ENCODE measurements around the gene FAM168B. TPM values are rescaled to one million over a fixed set of nuclear protein-coding genes. Genes with fewer than 3 reads are reported as not detected.

FAM168B gene
- total RNA-seq, result 31.4 TPM
- 24.2 TPM for polyA plus RNA-seq
- long read RNA-seq, donor 1, result 0 reads
- long read RNA-seq, donor 2, full-length matches to known transcripts, result 34 of 44 reads
- long read RNA-seq, donor 2, partial matches to known transcripts, result 10 of 44 reads
- long read RNA-seq, donor 2, other reads (novel, unspliced or antisense), result 0 of 44 reads
- long read RNA-seq, donor 3, full-length matches to known transcripts, result 10 of 24 reads
- long read RNA-seq, donor 3, partial matches to known transcripts, result 14 of 24 reads
- long read RNA-seq, donor 3, other reads (novel, unspliced or antisense), result 0 of 24 reads
- long read RNA-seq, donor 4, full-length matches to known transcripts, result 5 of 16 reads
- long read RNA-seq, donor 4, partial matches to known transcripts, result 11 of 16 reads
- long read RNA-seq, donor 4, other reads (novel, unspliced or antisense), result 0 of 16 reads
- long read RNA-seq, donor 5, partial matches to known transcripts, result 32 of 36 reads
- long read RNA-seq, donor 5, other reads (novel, unspliced or antisense), result 0 of 36 reads
- long read RNA-seq, donor 6, transcript FAM168B-201 (7 exons, 944 nt), result major isoform, 13 of 13 reads
- long read RNA-seq, donor 6, partial matches to known transcripts, result 0 of 13 reads
- long read RNA-seq, donor 6, other reads (novel, unspliced or antisense), result 0 of 13 reads
- long read RNA-seq, donor 7, full-length matches to known transcripts, result 3 of 11 reads
- long read RNA-seq, donor 7, partial matches to known transcripts, result 8 of 11 reads
- long read RNA-seq, donor 7, other reads (novel, unspliced or antisense), result 0 of 11 reads
- long read RNA-seq, donor 8, full-length matches to known transcripts, result 10 of 16 reads
- long read RNA-seq, donor 8, partial matches to known transcripts, result 6 of 16 reads
- long read RNA-seq, donor 8, other reads (novel, unspliced or antisense), result 0 of 16 reads
- long read RNA-seq, donor 9, partial matches to known transcripts, result 0 of 3 reads
- long read RNA-seq, donor 9, other reads (novel, unspliced or antisense), result 0 of 3 reads
- long read RNA-seq, donor 10, full-length matches to known transcripts, result 10 of 10 reads
- long read RNA-seq, donor 10, partial matches to known transcripts, result 0 of 10 reads
- long read RNA-seq, donor 10, other reads (novel, unspliced or antisense), result 0 of 10 reads

DNA sequence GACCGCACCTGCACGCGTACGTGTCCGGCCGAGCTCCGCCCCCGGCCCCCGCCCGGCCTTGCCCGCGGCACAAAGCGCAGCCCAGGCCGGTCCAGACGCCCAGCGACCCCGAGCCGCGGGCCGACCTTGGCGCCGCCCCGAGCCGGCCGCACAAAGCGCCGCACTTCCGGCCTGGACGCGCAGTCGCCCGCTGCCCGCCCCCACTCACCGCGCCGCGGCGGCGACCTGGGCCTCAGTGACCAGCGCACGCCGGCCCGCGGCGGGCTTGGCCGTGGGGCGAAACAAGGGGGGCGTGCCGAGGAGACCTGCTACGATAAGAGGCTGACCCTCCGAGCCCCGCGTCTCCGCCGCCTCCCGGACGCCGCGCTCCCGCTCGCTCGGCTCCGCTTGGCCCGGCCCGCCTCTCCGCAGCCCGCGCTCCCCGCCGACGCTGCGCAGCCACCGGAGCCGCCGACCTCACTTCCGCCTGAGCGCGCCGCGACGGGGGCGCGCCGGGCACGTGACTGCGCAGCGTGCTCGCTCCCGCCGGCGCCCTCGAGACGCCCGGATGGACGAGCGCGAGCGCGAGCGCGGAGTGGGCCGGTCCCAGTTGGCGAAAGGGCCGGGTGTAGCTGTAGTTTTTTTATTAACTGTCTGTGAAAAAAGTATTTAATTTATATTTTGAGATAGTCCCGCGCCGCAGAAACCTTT is at the start of gene FAM168B:
FAM168B (minus strand) TSS at position 455 of the 690 bp plus-strand sequence. CDS start 10,814 bp downstream, outside the sequence.
- H3K36me3 ChIP-seq (ENCODE audit: control insufficient read depth in 2 of 2, insufficient read depth in 2 of 2, low read length in 1 of 2), result peaks cover 3 to 13% of the 10 kb centered on the region in 2 donors
- H3K4me3 ChIP-seq (ENCODE audit: low read length in 2 of 2), result peak within 1 kb of the TSS; percentile 94
- H3K27me3 ChIP-seq (ENCODE audit: control insufficient read depth in 2 of 2, insufficient read depth in 1 of 2, low read length in 1 of 2), result no peaks in the 10 kb centered on the region
- H3K27ac ChIP-seq (ENCODE audit: low read depth in 1 of 2, low read length in 1 of 2), result peak within 1 kb of the TSS; percentile 93 to 95
- DNase-seq (ENCODE audit: low read depth in 6 of 9, low spot score in 9 of 9), result peak; percentile 64 to 96 (median 88)
- WGBS, result under 1% methylated on average over 107 of the region's 107 CpGs
- peaks cover 5 to 10% of the 10 kb centered on the region in 2 donors for H3K4me1 ChIP-seq (ENCODE audit: control insufficient read depth in 2 of 2, insufficient read depth in 2 of 2, low read length in 2 of 2)
- H3K9me3 ChIP-seq (ENCODE audit: control insufficient read depth in 2 of 2, insufficient read depth in 1 of 2, low read length in 1 of 2), result no peaks in the 10 kb centered on the region

GRCh38 chr2:131142849-131143248 is 49.6 kb upstream of the FAM168B start:
- Histone ChIP-seq H3K27ac (ENCODE audit: low read depth in 1 of 2, low read length in 1 of 2) (no peak overlapping the region), H3K36me3 (ENCODE audit: control insufficient read depth in 2 of 2, insufficient read depth in 2 of 2, low read length in 1 of 2) (peaks cover 43 to 74% of the 10 kb centered on the region in 2 donors), H3K4me3 (ENCODE audit: low read length in 2 of 2) (no peak overlapping the region), H3K4me1 (ENCODE audit: control insufficient read depth in 2 of 2, insufficient read depth in 2 of 2, low read length in 2 of 2) (no peaks in the 10 kb centered on the region), H3K9me3 (ENCODE audit: control insufficient read depth in 2 of 2, insufficient read depth in 1 of 2, low read length in 1 of 2) (no peaks in the 10 kb centered on the region), H3K27me3 (ENCODE audit: control insufficient read depth in 2 of 2, insufficient read depth in 1 of 2, low read length in 1 of 2) (no peaks in the 10 kb centered on the region)
- 98% methylated on average over 5 of the region's 5 CpGs for WGBS
- DNase-seq (ENCODE audit: low read depth in 6 of 9, low spot score in 9 of 9), result no peak

- H3K36me3 ChIP-seq (ENCODE audit: control insufficient read depth in 2 of 2, insufficient read depth in 2 of 2, low read length in 1 of 2), result peaks cover 26 to 59% of the 10 kb centered on the region in 2 donors
- DNase-seq (ENCODE audit: low read depth in 6 of 9, low spot score in 9 of 9), result no peak
- no peak overlapping the region for H3K27ac ChIP-seq (ENCODE audit: low read depth in 1 of 2, low read length in 1 of 2)
- no peaks in the 10 kb centered on the region for H3K27me3 ChIP-seq (ENCODE audit: control insufficient read depth in 2 of 2, insufficient read depth in 1 of 2, low read length in 1 of 2)
- H3K4me1 ChIP-seq (ENCODE audit: control insufficient read depth in 2 of 2, insufficient read depth in 2 of 2, low read length in 2 of 2), result no peaks in the 10 kb centered on the region
- H3K4me3 ChIP-seq (ENCODE audit: low read length in 2 of 2), result no peak overlapping the region
- no peaks in the 10 kb centered on the region for H3K9me3 ChIP-seq (ENCODE audit: control insufficient read depth in 2 of 2, insufficient read depth in 1 of 2, low read length in 1 of 2)
- WGBS, result 99% methylated on average over 2 of the region's 2 CpGs
These were observed 47.3 kb upstream of the FAM168B start for GRCh38 chr2:131140581-131140980.

- WGBS, result 97% methylated on average over 8 of the region's 8 CpGs
- H3K9me3 ChIP-seq (ENCODE audit: control insufficient read depth in 2 of 2, insufficient read depth in 1 of 2, low read length in 1 of 2), result peaks cover 0 to 3% of the 10 kb centered on the region in 2 donors
- H3K4me3 ChIP-seq (ENCODE audit: low read length in 2 of 2), result no peak overlapping the region
- DNase-seq (ENCODE audit: low read depth in 6 of 9, low spot score in 9 of 9), result no peak
- H3K36me3 ChIP-seq (ENCODE audit: control insufficient read depth in 2 of 2, insufficient read depth in 2 of 2, low read length in 1 of 2), result peaks cover 30 to 35% of the 10 kb centered on the region in 2 donors
- H3K27ac ChIP-seq (ENCODE audit: low read depth in 1 of 2, low read length in 1 of 2), result no peak overlapping the region
- no peaks in the 10 kb centered on the region for H3K27me3 ChIP-seq (ENCODE audit: control insufficient read depth in 2 of 2, insufficient read depth in 1 of 2, low read length in 1 of 2)
- no peaks in the 10 kb centered on the region for H3K4me1 ChIP-seq (ENCODE audit: control insufficient read depth in 2 of 2, insufficient read depth in 2 of 2, low read length in 2 of 2)
These were observed 39.5 kb upstream of the FAM168B start for GRCh38 chr2:131132729-131133128.

DNA sequence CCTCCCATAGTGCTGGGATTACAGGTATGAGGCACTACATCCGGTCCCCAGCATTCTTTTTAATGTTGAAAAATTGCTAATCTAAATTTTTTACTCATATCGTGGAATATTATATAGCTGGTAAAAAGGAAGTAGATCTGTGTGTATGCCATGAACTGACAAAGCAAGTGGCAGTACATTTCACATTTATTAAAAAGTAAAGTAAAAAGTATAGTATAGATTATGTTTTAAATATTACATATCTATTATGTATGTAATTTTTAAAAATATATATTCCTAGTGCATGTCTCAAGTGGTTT is 37.0 kb upstream of the FAM168B start:
- Histone ChIP-seq H3K27ac (ENCODE audit: low read depth in 1 of 2, low read length in 1 of 2) (no peak overlapping the region), H3K27me3 (ENCODE audit: control insufficient read depth in 2 of 2, insufficient read depth in 1 of 2, low read length in 1 of 2) (no peaks in the 10 kb centered on the region), H3K36me3 (ENCODE audit: control insufficient read depth in 2 of 2, insufficient read depth in 2 of 2, low read length in 1 of 2) (peaks cover 49 to 54% of the 10 kb centered on the region in 2 donors), H3K9me3 (ENCODE audit: control insufficient read depth in 2 of 2, insufficient read depth in 1 of 2, low read length in 1 of 2) (peaks cover 0 to 3% of the 10 kb centered on the region in 2 donors), H3K4me1 (ENCODE audit: control insufficient read depth in 2 of 2, insufficient read depth in 2 of 2, low read length in 2 of 2) (no peaks in the 10 kb centered on the region), H3K4me3 (ENCODE audit: low read length in 2 of 2) (no peak overlapping the region)
- DNase-seq (ENCODE audit: low read depth in 6 of 9, low spot score in 9 of 9), result no peak
- 98% methylated on average over 2 of the region's 2 CpGs for WGBS

- Histone ChIP-seq H3K27me3 (ENCODE audit: control insufficient read depth in 2 of 2, insufficient read depth in 1 of 2, low read length in 1 of 2) (no peaks in the 10 kb centered on the region), H3K36me3 (ENCODE audit: control insufficient read depth in 2 of 2, insufficient read depth in 2 of 2, low read length in 1 of 2) (peaks cover 49 to 58% of the 10 kb centered on the region in 2 donors), H3K4me3 (ENCODE audit: low read length in 2 of 2) (no peak overlapping the region), H3K4me1 (ENCODE audit: control insufficient read depth in 2 of 2, insufficient read depth in 2 of 2, low read length in 2 of 2) (no peaks in the 10 kb centered on the region), H3K27ac (ENCODE audit: low read depth in 1 of 2, low read length in 1 of 2) (no peak overlapping the region), H3K9me3 (ENCODE audit: control insufficient read depth in 2 of 2, insufficient read depth in 1 of 2, low read length in 1 of 2) (peaks cover 0 to 3% of the 10 kb centered on the region in 2 donors)
- WGBS, result 96% methylated on average over 3 of the region's 3 CpGs
- no peak for DNase-seq (ENCODE audit: low read depth in 6 of 9, low spot score in 9 of 9)
These were observed 34.7 kb upstream of the FAM168B start for GRCh38 chr2:131127981-131128380.

- no peak for DNase-seq (ENCODE audit: low read depth in 6 of 9, low spot score in 9 of 9)
- 96% methylated on average over 3 of the region's 3 CpGs for WGBS
- H3K4me3 ChIP-seq (ENCODE audit: low read length in 2 of 2), result no peak overlapping the region
- no peaks in the 10 kb centered on the region for H3K4me1 ChIP-seq (ENCODE audit: control insufficient read depth in 2 of 2, insufficient read depth in 2 of 2, low read length in 2 of 2)
- no peaks in the 10 kb centered on the region for H3K27me3 ChIP-seq (ENCODE audit: control insufficient read depth in 2 of 2, insufficient read depth in 1 of 2, low read length in 1 of 2)
- H3K9me3 ChIP-seq (ENCODE audit: control insufficient read depth in 2 of 2, insufficient read depth in 1 of 2, low read length in 1 of 2), result peaks cover 0 to 3% of the 10 kb centered on the region in 2 donors
- no peak overlapping the region for H3K27ac ChIP-seq (ENCODE audit: low read depth in 1 of 2, low read length in 1 of 2)
- peaks cover 44 to 58% of the 10 kb centered on the region in 2 donors for H3K36me3 ChIP-seq (ENCODE audit: control insufficient read depth in 2 of 2, insufficient read depth in 2 of 2, low read length in 1 of 2)
These were observed 33.8 kb upstream of the FAM168B start for GRCh38 chr2:131127076-131127475.

- no peak overlapping the region for H3K27ac ChIP-seq (ENCODE audit: low read depth in 1 of 2, low read length in 1 of 2)
- no peak overlapping the region for H3K4me3 ChIP-seq (ENCODE audit: low read length in 2 of 2)
- DNase-seq (ENCODE audit: low read depth in 6 of 9, low spot score in 9 of 9), result no peak
- no peaks in the 10 kb centered on the region for H3K4me1 ChIP-seq (ENCODE audit: control insufficient read depth in 2 of 2, insufficient read depth in 2 of 2, low read length in 2 of 2)
- H3K27me3 ChIP-seq (ENCODE audit: control insufficient read depth in 2 of 2, insufficient read depth in 1 of 2, low read length in 1 of 2), result no peaks in the 10 kb centered on the region
- WGBS, result 97% methylated on average over 5 of the region's 5 CpGs
- peaks cover 0 to 3% of the 10 kb centered on the region in 2 donors for H3K9me3 ChIP-seq (ENCODE audit: control insufficient read depth in 2 of 2, insufficient read depth in 1 of 2, low read length in 1 of 2)
- H3K36me3 ChIP-seq (ENCODE audit: control insufficient read depth in 2 of 2, insufficient read depth in 2 of 2, low read length in 1 of 2), result peaks cover 44 to 59% of the 10 kb centered on the region in 2 donors
These were observed 33.2 kb upstream of the FAM168B start for GRCh38 chr2:131126436-131126835.

All from thymus (tissue), 14 donors.